Gastroesophageal sphincter (tissue), 3 donors: ENCODE measurements around the gene SNX19.

ENCODE experiments used
- CTCF ChIP-seq, 4 experiments: fragments of 200-600 bp in 2 of 4; fragments of 450-650 bp in 2 of 4; sonication (generic) in 1 of 4; IDR thresholded peaks; one replicate each; pipeline ENCODE4 v1.5.1; 2017 to 2019; ENCODE audit warnings: antibody characterized with exemption in 4 of 4, mild to moderate bottlenecking in 2 of 4, moderate library complexity in 2 of 4
- POLR2A ChIP-seq, 2 donors: fragments of 450-650 bp; IDR thresholded peaks; one replicate each; pipeline ENCODE4 v1.6.1; 2017; ENCODE audit warnings: antibody characterized with exemption in 2 of 2, mild to moderate bottlenecking in 2 of 2, moderate library complexity in 1 of 2

GRCh38 chr11:130913268-130913667 lies 3.0 kb downstream of the SNX19 start:
- TF ChIP-seq CTCF (IDR thresholded peaks at IDR 0.05) (no peak), POLR2A (IDR thresholded peaks at IDR 0.05) (no peak)
